Measurements from ENCODE around the gene DAPP1.
A peak's percentile ranks its signal among the peaks of the same experiment; 100 is the strongest.

Gene DAPP1

GRCh38 chr4:99855678-99856077 lies 39.1 kb downstream of the DAPP1 start:
- no peak for DNase-seq (ENCODE audit: low read depth)

DNA sequence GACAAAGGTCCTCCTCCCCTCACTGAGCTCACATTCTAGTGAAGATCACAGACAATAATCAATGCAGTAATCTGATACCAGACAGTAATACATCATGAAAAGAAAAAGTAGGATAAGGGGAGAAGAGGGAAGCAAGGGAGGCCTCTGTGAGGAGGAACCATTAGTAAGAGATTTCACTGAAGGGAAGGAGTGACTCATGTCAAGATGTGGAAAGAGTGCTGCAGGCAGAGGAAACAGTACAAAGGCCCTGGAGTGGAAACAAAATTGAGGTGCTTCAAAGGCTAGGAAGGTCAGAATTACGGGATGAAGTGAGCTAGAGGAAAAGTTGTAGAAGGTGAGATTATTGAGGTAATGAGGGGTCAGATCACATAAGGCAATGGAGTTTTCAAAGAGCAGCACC lies 39.5 kb downstream of the DAPP1 start:
- DNase-seq (ENCODE audit: low read depth), result no peak

DNA sequence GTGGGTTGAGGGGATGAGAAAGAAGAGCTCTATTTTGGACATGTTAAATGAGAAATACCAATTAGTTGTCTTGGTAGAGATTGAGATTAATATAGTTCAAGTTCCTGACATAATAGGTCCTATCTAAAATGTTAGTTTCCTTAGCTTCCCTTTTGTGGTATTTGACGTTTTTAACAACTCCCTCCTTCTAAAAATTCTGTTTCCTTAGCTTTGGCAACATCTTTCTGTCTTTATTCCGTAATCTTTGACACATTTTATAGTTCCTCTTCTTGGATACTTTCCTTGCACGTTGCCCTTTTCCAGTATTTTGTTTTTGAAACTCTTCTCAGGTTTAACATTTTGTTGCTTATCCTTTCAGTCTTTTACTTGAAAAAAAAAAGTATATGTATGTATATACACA lies 40.7 kb downstream of the DAPP1 start:
- DNase-seq (ENCODE audit: low read depth), result no peak

- no peak for DNase-seq (ENCODE audit: low read depth)
These were observed 43.0 kb downstream of the DAPP1 start for GRCh38 chr4:99859618-99860017.

GRCh38 chr4:99860521-99860920 lies 43.9 kb downstream of the DAPP1 start:
- no peak for DNase-seq (ENCODE audit: low read depth)

DNA sequence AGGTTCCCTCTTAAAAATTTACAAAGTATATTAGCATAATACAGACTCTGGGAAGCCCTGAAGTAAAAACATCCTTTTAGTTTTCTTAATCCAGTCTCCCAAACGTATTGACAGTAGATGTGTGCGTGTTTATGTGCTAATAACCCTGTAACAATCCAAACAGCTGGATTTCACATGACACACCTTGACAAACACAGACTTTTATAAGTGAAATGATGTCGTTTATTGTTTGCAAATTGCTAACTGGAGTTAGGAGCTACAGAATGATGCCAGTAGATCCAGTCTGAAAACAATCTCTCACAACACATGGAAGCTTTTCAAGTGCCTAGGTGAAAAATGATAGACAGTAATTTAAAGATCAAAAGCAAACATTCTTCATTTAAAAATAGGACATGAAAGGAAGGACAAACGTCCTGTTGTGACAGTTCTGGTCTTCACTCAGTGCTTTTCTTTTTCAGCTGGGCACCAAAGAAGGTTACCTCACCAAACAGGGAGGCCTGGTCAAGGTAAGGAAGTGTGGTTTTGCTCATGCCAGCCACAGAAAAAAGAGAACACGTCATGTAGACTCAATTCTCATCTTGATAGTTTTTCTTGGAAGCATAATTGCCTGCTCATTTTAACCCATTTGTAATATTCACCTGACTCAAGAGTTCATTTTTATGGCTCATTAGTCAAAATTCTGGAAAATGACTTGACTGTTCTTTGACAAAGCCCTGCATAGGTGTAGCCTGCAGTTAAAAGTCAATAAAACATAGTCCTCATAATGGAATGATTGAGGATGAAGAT lies 44.7 kb downstream of the DAPP1 start:
- DNase-seq (ENCODE audit: low read depth), result no peak

DNA sequence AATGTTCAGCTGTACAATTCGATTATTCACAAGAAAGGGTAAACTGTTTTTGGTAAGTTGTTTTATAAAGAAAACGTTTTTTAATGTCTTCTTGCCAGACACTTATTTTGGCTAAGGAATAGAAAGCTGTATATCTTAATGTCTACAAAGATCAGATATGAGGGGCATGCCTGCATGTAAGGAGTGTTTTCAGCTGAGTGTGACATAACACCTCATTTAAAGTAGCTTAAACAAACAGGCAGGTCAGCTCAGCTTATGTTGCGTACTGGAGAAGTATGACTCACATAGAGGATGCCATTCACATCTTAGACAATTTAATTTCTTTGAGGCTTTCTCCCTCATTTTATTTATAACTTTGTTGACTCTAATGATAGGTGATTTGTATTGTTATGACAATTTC lies 47.2 kb downstream of the DAPP1 start:
- DNase-seq (ENCODE audit: low read depth), result no peak

DNA sequence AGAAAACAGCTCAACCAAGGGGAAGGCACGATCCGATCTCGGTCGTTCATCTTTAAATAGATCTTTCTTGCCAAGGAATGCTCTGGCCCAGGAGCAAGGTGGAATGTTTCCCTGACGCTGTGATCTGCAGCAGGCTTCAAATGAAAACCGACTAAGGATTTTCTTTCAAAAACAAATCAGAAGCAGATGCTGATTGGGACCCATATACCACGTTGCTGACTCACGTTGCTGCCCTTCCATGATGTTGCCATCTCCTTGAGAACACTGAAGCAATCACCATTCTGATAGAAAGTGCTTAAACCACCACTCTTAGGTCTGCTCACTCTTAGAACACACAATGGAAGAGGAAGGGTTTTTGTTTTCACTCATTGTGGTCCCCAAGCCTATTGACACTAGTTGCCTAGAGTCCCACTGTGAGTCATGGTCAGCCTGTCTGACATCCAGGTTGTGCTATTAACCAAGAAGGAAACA lies 51.5 kb downstream of the DAPP1 start:
- no peak for DNase-seq (ENCODE audit: low read depth)

DNA sequence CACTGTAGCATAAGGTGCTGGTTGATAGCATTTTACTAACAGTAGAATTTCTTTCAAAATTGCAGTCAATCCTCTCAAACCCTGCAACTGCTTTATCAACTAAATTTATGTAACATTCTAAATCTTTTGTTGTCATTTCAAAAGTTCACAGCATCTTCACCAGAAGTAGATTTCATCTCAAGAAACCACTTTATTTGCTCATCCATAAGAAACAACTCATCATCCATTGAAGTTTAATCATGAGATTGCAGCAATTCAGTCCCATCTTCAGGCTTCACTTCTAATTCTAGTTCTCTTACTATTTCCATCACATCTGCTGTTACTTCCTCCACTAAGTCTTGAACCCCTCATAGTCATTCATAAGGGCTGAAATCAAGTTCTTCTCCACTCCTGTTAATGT lies 55.9 kb downstream of the DAPP1 start:
- DNase-seq (ENCODE audit: low read depth), result no peak

- DNase-seq (ENCODE audit: low read depth), result no peak
These were observed 58.4 kb downstream of the DAPP1 start for GRCh38 chr4:99875071-99875470.

GRCh38 chr4:99876946-99877345 lies 60.3 kb downstream of the DAPP1 start:
- no peak for DNase-seq (ENCODE audit: low read depth)

- DNase-seq (ENCODE audit: low read depth), result no peak
These were observed 62.0 kb downstream of the DAPP1 start for GRCh38 chr4:99878604-99879003.

GRCh38 chr4:99879458-99879857 lies 62.8 kb downstream of the DAPP1 start:
- DNase-seq (ENCODE audit: low read depth), result no peak

- peak; percentile 3 for DNase-seq (ENCODE audit: low read depth)
These were observed 68.5 kb downstream of the DAPP1 start for GRCh38 chr4:99885063-99885664.

- no peak for DNase-seq (ENCODE audit: low read depth)
These were observed 69.1 kb downstream of the DAPP1 start for GRCh38 chr4:99885687-99886086.

DNA sequence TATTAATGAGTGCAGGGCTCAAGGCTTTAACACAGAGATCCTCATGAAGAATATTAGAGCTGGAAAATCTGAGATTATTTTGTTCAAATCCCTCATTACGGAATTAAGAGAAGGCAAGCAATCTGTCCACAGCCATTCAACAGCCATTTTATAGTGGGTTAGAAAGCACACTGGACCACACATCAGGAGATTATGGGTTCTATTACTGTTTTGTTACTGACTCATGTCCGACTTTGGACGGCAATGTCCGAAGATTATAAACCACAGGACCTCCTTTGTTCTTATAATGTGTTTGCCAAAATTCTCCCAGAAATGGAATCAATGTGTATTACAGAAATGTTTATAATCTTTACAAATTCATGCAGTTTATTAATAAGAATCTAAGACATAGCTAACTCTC lies 69.5 kb downstream of the DAPP1 start:
- no peak for DNase-seq (ENCODE audit: low read depth)

DNA sequence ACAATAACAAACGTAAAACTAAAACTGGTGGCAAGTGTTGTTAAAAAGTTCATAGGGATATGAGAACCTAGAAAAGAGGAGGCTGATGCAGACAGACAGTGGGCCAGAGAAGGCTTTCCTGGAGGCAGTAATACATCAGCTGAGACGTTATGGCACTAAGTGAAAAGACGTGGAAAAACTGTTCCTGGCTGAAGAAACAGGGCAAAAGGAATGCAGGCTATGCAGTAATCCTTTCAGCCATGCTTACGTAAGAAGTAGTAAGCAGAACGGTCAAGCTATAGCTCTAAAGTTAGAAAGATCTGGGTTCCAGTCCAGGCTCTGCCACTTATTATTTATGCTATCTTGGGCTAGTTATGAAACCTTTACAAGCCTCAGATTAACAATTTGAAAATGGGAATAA lies 71.2 kb downstream of the DAPP1 start:
- DNase-seq (ENCODE audit: low read depth), result no peak

GRCh38 chr4:99891351-99891750 lies 74.7 kb downstream of the DAPP1 start:
- DNase-seq (ENCODE audit: low read depth), result no peak

DNA sequence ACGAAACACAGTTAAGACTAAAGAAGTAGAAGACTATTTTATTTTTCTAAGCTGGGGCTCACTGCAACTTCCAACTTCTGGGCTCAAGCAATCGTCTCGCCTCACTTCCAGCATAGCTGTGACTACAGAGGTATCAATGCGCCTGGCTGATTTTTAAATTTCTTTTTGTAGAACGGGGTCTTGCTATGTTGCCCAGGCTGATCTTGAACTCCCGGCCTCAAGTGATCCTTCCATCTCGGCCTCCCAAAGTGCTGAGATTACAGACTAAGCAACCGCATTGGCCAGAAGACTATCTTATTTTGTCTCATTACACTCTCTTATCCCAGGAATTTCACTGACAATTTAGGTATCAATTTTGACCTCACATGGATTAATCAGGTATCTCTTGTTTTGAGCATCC lies 76.4 kb downstream of the DAPP1 start:
- no peak for DNase-seq (ENCODE audit: low read depth)

DNA sequence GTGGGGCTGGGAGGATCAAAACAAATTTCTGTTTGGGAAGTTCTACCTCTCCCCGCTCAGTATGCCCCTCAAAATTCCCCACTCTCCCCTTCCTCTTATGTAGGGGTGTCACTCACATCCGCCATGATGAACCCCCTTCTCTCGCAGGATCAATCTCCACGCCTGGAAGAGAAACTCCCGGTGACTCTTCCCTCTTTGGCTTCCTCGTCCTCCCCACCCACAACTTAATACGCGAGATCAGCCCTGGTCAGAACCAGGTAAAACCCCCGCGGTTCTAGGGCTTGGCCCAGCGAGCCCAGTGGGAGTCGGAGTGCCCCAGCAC lies 77.2 kb downstream of the DAPP1 start:
- DNase-seq (ENCODE audit: low read depth), result no peak

DNA sequence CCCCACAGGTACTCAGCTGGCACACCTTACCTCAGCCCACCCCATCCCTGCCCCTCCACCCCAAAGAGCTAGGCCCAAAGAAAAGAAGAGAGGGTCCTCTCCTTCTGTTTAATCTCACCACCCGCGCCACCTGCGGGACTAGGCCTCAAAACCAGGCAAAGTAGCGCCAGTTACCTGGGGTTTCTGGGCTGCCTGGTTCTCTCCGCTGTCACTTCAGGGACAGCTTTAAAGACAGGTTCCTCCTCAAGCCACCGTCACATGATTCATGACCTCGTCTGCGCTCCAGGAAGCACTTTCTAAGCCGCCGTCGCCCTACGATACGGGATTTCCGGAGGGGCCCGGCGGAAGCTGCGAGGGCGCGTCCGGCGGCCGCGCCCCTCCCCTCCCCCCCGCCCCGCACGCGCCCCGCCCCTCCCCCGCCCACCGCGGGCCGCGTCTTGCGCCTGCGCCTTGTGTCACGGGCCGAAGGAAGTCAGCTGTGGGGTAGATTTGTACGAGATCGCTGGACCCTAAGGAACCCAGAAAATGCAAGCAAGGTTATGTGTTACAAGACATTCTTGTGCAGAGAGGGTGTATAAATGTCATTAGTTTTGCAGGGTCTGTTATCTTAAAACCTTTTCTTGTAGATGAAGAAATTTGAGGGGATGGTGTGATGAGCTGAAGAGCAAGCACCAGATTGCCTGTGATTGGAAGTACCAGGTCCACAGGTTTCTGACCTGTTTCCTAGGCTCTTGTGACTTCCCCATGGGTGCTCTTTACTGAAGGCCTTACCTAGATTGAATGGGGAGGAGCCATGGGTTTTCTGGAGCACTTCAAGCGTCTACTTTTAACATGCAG lies 77.8 kb downstream of the DAPP1 start, which contains the start of gene LAMTOR3:
TSS of gene LAMTOR3 (minus strand) at position 267 of the 837 bp plus-strand sequence. CDS start 464 bp downstream, outside the sequence.
- DNase-seq (ENCODE audit: low read depth), result peak; percentile 87

DNA sequence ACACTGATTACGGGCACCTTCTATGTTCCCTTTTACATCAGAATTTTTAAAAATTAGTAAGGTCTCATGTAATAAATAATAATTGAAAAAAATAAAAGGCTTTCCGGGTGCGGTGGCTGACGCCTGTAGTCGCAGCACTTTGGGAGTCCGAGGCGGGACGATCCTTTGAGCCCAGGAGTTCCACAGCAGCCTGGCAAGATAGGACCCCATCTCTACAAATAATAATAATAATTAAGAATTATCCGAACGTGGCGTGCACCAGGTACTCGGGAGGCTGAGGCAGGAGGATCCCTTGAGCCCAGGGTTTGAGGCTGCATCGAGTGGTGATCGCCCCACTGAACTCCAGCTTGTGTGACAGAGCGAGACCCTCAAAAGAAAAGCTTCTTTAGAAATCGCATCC lies 78.4 kb downstream of the DAPP1 start:
- DNase-seq (ENCODE audit: low read depth), result no peak

DNA sequence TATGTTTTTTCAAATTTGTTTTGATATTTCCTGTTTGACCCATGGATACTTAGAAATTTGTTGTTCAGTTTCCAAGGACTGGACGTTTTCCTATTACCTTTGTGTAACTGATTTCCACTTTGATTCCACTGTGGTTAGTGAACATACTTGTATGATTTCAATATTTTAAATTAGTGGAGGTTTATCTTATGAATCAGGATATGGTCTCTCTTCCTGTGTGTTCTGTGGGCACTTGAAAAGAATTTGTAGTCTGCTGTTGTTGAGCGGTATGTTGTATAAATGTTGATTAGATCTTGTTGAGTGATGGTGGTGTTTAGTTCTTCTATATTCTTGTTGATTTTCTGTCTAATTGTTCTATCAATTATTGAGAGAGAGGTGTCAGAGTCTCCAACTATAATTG lies 98.8 kb downstream of the DAPP1 start:
- DNase-seq (ENCODE audit: low read depth), result no peak
